HG03442 (cell line): ENCODE measurements around the gene FOXO3.
"Not testable (repeated sequence)": the region's sequence is repeated elsewhere in the genome, so short reads cannot be mapped to it uniquely, and the experiment has no call there.

Experiments used
- ATAC-seq: cut with Tn5 transposase; IDR thresholded peaks from one replicate; pipeline ENCODE4 v1.9.1; 2021; ENCODE audit warnings: mild to moderate bottlenecking, moderate library complexity; ENCODE audit not compliant: unreplicated experiment

FOXO3 gene

GRCh38 chr6:108555399-108556052, 5.2 kb upstream of the FOXO3 start:
- no peak for ATAC-seq

GRCh38 chr6:108556250-108556649, 4.5 kb upstream of the FOXO3 start:
- no peak for ATAC-seq

DNA sequence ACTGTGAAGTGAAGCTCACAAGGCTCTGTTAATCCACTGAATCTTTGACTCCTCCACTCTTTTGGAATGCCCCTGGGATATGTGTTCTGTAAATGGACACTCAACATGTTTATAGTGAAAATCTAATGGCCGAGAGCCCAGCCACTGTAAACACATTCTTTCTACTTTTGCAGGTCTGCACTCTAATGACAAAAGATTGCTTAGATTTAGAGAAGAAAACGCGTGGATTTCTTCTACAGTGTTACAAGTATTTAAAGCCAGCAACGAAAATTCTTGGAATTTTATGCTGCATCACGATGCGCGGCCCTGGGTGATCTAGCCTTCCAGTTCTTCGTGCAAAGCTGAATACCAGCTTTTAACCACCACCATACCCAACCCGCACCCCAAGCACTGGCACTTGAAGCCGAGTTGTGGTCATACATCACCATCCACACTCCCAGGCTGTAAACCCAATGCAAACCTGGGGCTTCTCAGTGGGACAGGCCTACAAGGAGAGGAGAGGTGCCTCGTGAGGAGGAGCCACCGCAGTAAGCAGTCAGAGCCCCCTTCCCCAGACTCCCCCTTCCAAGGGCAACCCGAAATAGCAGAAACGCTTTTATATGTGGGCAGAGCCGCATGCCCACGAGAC, 3.7 kb upstream of the FOXO3 start:
- no peak for ATAC-seq

DNA sequence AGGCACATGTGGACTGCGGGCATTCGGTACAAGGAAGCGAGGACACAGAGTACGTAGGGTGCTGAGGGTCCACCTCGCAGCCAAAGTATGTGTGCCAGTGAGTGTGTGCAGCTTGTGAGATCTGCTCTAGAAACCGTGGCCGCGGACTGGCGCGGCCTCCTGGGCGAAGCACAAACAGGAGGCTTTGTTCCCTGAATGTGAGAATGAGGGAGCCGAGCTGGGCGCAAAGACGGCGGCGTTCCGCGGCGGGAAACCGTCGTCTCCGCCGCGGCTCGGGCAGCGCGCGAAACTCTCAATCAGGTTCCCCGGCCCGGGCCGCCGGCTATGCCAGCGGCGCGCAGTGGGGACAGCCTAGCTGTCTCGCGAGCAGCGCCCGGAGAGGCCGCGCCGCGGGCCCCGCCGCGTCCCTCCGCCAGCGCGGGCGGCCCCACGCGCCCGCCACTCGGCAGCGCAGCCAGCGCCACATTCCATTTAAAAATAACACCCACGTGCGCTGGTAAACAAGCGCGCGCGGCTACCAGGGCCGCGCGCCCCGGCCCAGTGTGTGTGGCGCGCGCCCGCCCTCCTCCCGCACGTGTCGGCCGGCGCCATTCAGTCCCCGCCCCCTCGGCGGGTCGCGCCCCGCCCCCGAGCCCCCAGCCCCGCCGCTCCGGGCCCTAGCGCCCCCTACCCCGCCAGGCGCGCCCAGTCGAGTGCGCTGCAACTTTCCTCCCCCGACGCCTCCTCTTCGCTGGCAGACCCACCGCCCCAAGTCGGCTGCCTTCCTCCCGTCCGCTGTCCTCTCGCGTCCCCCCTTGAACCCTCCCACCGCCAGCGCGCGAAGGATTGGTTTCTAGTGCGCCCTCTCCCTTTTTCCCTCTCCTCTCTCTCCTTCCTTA, 3.0 kb upstream of the FOXO3 start:
- peak; percentile 27 for ATAC-seq

DNA sequence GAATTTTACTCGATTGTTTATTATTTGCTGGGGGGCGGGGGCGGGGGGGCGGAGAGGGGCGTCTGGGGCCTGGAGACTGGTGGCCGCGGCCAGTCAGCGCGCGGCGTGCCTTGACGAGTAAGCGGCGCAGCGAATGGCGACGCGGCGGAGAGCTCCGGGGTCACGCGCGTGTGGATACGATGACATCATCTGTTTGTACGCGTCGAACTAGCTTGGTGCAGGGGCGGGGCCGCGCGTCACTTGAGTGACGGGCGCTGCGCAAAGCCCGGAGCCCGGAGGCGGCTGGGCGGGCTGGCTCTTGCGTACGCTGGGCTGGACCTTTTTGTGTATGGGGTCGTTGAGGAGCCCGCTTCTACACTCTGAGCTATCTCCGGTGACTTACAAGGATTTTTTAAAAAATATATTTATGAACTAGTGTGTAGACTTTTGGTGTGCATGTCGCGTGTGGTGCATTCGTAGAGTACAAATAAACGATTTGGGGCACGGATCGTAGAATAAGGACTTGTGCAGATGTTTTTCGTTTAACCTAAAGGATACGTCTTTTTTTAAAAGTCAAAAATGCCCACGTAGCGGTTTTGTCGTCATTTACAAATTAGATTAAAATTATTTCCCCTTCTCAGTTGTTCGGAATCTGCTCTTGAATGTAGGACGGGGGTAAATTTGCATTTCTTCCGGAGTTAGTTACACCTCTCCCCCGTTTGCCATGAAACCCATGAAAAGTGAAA, 2.2 kb upstream of the FOXO3 start:
- peak; percentile 58 for ATAC-seq

GRCh38 chr6:108559097-108559883, 1.4 kb upstream of the FOXO3 start:
- peak; percentile 33 for ATAC-seq

DNA sequence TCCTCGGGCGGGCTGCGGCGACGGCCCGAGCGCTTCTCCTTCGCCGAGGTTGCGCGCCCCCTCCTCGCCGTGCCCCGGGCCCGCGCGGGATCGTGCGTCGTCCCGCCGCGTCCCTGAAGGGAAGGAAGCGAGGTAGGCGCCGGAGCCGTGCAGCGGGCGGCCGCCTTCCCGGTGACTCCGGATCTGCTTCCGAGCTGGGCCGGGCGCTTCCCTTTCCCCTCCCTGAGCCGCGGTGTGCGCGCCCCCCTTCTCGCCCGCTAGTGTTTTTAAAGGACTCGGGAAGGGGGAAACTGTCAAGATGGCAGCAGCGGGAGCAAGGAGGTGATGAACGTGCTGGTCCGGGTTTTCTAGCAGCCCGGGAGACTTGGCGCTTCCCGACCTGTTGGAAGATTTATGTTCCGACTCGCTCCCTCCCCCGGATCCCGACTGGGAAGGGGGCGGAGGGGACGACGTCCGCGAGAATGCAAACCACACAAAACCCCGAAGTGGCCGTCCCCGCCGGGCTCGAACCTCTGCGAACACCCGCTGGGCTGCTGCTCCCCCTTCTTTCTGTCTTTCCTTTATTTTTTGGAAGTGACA, 744 bp upstream of the FOXO3 start:
- ATAC-seq, result no peak

DNA sequence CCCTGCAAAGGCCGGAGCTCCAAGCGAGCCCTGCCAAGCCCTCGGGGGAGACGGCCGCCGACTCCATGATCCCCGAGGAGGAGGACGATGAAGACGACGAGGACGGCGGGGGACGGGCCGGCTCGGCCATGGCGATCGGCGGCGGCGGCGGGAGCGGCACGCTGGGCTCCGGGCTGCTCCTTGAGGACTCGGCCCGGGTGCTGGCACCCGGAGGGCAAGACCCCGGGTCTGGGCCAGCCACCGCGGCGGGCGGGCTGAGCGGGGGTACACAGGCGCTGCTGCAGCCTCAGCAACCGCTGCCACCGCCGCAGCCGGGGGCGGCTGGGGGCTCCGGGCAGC, 561 bp downstream of the FOXO3 start:
- not testable (repeated sequence) for ATAC-seq

- no peak for ATAC-seq
Measured at GRCh38 chr6:108561742-108562502, 1.2 kb downstream of the FOXO3 start.

- ATAC-seq, result no peak
Measured at GRCh38 chr6:108562503-108562993, 1.8 kb downstream of the FOXO3 start.

DNA sequence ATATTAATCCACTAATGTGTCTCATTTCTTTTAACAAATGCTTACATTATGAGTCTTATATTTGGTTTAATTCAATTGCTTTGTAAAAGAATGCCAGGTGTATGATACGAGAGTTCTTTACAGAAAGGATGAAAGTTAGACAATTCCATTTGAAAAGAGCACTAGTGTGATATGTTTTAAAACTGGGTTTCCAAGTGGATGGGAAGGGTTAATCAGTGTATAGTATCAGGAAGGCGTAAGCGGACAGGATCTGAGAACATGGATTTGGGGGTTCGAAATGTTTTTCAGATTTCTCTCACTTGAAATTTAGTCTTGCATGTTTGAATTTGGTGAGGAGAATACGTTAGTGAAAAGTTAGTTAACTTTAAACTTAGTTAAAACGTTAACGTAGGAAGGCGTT, 2.6 kb downstream of the FOXO3 start:
- ATAC-seq, result no peak

GRCh38 chr6:108564178-108564577, 3.5 kb downstream of the FOXO3 start:
- ATAC-seq, result no peak

DNA sequence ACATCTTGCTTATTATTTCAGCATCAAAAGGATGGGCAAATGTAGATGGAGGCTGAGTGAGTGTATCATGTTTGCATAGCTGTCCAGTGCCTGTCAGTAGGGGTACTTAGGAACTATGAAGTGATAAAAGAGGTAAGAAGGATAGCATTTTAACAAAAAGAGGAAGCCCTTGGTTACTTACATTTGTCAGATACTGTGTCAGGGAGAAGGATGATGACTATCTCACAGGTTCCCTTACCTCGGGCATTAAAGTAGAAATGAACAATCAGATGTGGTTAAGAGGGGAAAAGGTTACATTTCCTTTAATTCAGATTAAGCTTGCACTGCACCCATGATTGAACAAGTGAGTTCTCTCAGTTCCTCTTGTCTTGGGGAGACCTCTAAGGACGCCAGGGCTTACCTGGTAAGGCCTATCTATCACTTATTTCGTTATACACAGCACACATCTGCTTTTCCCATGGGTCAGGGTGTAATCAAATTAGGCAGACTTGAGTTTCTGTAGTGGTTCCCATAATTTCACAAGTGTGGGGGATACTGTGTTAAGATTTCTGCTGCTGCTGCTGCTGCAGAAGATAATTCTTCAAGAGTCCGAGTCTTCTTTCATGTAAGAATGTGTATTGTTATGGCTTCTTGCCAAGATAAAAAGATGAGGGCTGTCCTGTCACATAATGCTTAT, 4.5 kb downstream of the FOXO3 start:
- peak; percentile 71 for ATAC-seq

- ATAC-seq, result no peak
Measured at GRCh38 chr6:108565893-108566292, 5.2 kb downstream of the FOXO3 start.

DNA sequence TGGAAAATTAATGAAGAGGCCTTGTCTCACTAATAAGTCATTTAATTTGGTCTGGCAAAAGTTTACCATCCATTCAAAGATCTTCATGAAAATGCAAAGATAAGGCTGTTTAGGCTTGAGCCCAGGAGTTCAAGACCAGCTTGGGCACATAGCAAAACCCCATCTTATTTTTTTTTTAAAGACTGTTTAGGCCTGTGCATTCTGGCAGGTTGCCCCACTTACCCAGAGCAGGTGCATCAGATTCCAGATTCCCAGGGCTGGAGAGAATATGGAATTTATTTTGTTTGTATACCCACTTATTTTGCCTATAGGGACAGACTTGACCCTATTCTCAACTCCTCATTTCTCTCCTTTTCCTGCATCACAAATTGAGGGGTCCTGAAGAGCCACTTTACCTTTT, 5.7 kb downstream of the FOXO3 start:
- no peak for ATAC-seq

DNA sequence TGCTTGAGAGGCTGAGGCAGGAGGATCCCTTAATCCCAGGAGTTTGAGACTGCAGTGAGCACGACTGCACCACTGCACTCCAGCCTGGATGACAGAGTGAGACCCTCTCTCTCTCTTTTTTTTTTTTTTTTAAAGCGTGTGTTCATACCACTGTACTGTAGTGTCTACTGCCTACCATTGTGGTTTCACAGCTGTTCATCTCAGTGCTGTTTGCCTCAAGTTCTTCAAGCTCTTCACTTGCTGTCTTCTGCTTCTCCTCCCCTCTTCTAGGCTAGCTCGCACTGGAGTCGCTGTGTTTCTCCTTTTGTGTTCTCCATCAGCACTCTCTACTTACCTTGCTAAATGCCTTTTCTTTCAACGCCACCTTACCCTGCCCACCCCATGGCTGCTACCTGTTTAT, 7.4 kb downstream of the FOXO3 start:
- ATAC-seq, result no peak

DNA sequence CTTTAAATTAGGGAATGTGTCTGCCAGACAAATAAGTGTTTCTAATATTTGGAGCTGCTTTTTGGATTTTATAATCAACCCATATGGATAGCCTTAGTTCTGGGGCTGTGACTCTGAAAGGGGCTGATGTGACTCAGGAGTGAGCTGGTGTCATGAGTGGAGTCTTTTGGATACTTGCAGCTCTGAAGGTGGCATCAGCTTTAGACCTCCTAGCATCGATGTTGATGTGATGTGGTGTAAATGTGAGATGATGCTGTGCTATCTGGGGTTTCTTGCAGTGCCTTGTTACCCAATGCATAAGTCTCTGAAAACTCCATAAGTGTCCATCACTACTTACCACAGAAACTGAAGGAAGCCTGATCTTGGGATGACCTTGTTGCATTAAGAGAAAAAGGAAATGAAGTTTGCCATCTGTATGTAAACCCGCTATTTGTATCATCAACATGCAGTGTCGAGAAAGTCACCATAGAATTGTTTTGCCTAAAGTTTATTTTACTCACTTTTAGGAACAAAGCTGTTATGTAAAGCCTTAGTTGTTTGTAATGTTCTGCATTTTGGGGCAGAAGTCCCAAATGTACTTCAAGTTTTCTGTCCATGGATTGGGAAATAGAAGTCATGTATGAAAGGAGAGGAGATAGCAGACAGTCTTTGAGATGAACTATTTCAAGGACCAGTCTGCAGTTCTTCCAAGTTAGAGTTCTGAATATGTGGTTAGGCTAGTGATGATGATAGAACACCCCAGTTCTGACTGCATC, 8.0 kb downstream of the FOXO3 start:
- ATAC-seq, result no peak

- no peak for ATAC-seq
Measured at GRCh38 chr6:108570517-108570916, 9.8 kb downstream of the FOXO3 start.
